Mesenchymal stem cell (in vitro differentiated cells and primary cell): ENCODE results near the gene GPRASP3.
A peak's percentile ranks its signal among the peaks of the same experiment; 100 is the strongest.

Experiments used
- DNase-seq: peaks from one replicate; pipeline ENCODE4 v3.0.0-alpha.2; 2013
- H2AFZ ChIP-seq: one replicate; pipeline ENCODE4 v1.6.1; 2013; ENCODE audit warnings: low read depth, mild to moderate bottlenecking, control low read depth, inconsistent platforms, low read length, moderate library complexity
- H2AK5ac ChIP-seq: 2 replicates; pipeline ENCODE4 v1.6.1; 2013; ENCODE audit warnings: low read length, moderate library complexity, mild to moderate bottlenecking, inconsistent platforms; ENCODE audit not compliant: severe bottlenecking
- H2BK120ac ChIP-seq: one replicate; pipeline ENCODE4 v1.6.1; 2013; ENCODE audit warnings: low read depth, mild to moderate bottlenecking, inconsistent platforms, low read length, moderate library complexity
- H2BK12ac ChIP-seq, 2 experiments: one replicate each; pipeline ENCODE4 v1.6.1; 2013; ENCODE audit warnings: inconsistent platforms in 2 of 2, low read length in 2 of 2, mild to moderate bottlenecking in 2 of 2, moderate library complexity in 2 of 2, control low read depth in 1 of 2
- H2BK15ac ChIP-seq: one replicate; pipeline ENCODE4 v1.6.1; 2013; ENCODE audit warnings: mild to moderate bottlenecking, low read depth, inconsistent platforms; ENCODE audit not compliant: poor library complexity, severe bottlenecking
- H2BK5ac ChIP-seq: 2 replicates; pipeline ENCODE4 v1.6.1; 2013; ENCODE audit warnings: low read depth, mild to moderate bottlenecking, low read length, control low read depth, inconsistent platforms; ENCODE audit not compliant: poor library complexity, severe bottlenecking
- H3K14ac ChIP-seq, 2 experiments: one replicate each; pipeline ENCODE4 v1.6.1; 2013; ENCODE audit warnings: inconsistent platforms in 2 of 2, low read length in 2 of 2, control low read depth in 1 of 2, mild to moderate bottlenecking in 1 of 2, moderate library complexity in 1 of 2
- H3K18ac ChIP-seq, 2 experiments: one replicate each; pipeline ENCODE4 v1.6.1; 2013; ENCODE audit warnings: inconsistent platforms in 2 of 2, low read length in 2 of 2, control low read depth in 1 of 2, low read depth in 1 of 2, mild to moderate bottlenecking in 1 of 2
- H3K23ac ChIP-seq, 2 experiments: one replicate each; pipeline ENCODE4 v1.6.1; 2013; ENCODE audit warnings: inconsistent platforms in 2 of 2, low read length in 2 of 2, mild to moderate bottlenecking in 2 of 2, moderate library complexity in 2 of 2, control low read depth in 1 of 2
- H3K27ac ChIP-seq: 2 replicates; pipeline ENCODE4 v1.5.1; 2013; ENCODE audit warnings: mild to moderate bottlenecking, moderate library complexity, low read length, control low read depth, inconsistent platforms; ENCODE audit not compliant: poor library complexity, severe bottlenecking
- H3K27me3 ChIP-seq, 2 experiments: 2 replicates each; pipeline versions ENCODE4 v1.6.1 to v1.7.0; 2013; ENCODE audit warnings: low read length in 2 of 2, mild to moderate bottlenecking in 2 of 2, moderate library complexity in 2 of 2, control low read depth in 1 of 2, inconsistent platforms in 1 of 2; ENCODE audit not compliant: control insufficient read depth in 1 of 2, insufficient read depth in 1 of 2
- H3K36me3 ChIP-seq, 2 experiments: 2 replicates each; pipeline versions ENCODE4 v1.6.1 to v1.7.0; 2013; ENCODE audit warnings: low read length in 2 of 2, control low read depth in 1 of 2, inconsistent platforms in 1 of 2, low read depth in 1 of 2, mild to moderate bottlenecking in 1 of 2; ENCODE audit not compliant: insufficient read depth in 2 of 2, control insufficient read depth in 1 of 2
- H3K4ac ChIP-seq, 2 experiments: one replicate each; pipeline ENCODE4 v1.6.1; 2013; ENCODE audit warnings: inconsistent platforms in 2 of 2, low read length in 2 of 2, mild to moderate bottlenecking in 2 of 2, moderate library complexity in 2 of 2, control low read depth in 1 of 2, low read depth in 1 of 2
- H3K4me1 ChIP-seq: 2 replicates; pipeline ENCODE4 v1.6.1; 2013; ENCODE audit warnings: low read depth, low read length, control low read depth; ENCODE audit not compliant: control insufficient read depth, insufficient read depth
- H3K4me2 ChIP-seq: 2 replicates; pipeline ENCODE4 v1.6.1; 2013; ENCODE audit warnings: low read length, mild to moderate bottlenecking, inconsistent platforms; ENCODE audit not compliant: poor library complexity, severe bottlenecking
- H3K4me3 ChIP-seq, 2 experiments: 2 replicates each; pipeline versions ENCODE4 v1.5.1 to v1.7.0; 2013; ENCODE audit warnings: low read length in 2 of 2, mild to moderate bottlenecking in 2 of 2, control low read depth in 1 of 2, low read depth in 1 of 2; ENCODE audit not compliant: insufficient read depth in 1 of 2
- H3K79me1 ChIP-seq: replicated peaks from 2 replicates; pipeline ENCODE4 v1.6.1; 2013; ENCODE audit warnings: mild to moderate bottlenecking, control low read depth, low read length, inconsistent platforms; ENCODE audit not compliant: poor library complexity, severe bottlenecking
- H3K9ac ChIP-seq: 2 replicates; pipeline ENCODE4 v1.7.0; 2013; ENCODE audit warnings: mild to moderate bottlenecking, low read length, moderate library complexity
- H3K9me3 ChIP-seq: 2 replicates; pipeline ENCODE4 v1.7.0; 2013; ENCODE audit warnings: mild to moderate bottlenecking, low read length; ENCODE audit not compliant: control insufficient read depth
- H4K8ac ChIP-seq: one replicate; pipeline ENCODE4 v1.6.1; 2013; ENCODE audit warnings: inconsistent platforms, mild to moderate bottlenecking, low read length, moderate library complexity
- H4K91ac ChIP-seq: one replicate; pipeline ENCODE4 v1.6.1; 2013; ENCODE audit warnings: mild to moderate bottlenecking, low read length, inconsistent platforms
- WGBS: methylation state at CpG from one replicate; pipeline ENCODE4 v1.1.7; 2013; ENCODE audit warnings: mixed read lengths; 5-methylcytosine and 5-hydroxymethylcytosine counted together

The GPRASP3 gene

DNA sequence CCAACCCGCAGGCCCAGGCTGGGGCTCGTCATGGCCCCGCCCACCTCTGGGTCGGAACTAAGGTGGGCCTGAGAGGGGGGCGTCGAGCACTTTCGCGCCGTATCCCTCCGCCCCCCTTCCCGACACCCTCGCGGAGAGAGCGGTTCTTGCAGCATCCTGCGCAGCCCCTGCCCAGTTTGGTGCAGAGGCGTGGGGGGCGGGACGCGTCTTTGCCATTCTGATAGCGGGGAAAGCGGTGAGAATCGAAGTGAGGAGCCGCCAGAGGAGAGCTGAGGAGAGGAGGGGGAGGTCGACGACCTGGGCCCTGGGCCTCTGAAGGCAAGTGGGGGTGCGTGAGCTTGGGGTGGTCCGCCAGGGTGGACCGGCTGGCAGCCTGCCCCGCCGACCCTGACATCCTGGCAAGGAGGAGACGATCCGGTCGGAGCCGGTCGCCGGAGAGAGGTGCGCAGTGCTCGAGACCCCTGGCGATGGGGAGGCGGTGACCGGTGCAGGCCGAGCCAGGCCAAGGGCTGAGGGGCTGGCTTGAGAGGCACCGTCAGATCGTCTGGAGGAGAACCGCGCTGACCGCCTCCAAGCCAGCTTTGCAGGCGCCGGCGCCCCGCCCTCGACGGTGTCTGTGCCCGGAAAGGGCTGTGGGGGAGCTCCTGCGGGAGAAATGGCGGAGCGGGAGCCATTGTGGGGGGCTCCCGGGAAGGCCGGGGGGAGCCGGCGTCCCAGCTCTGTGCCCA lies 25.5 kb downstream of the GPRASP3 start:
- Histone ChIP-seq H3K4ac (peak overlapping the region in 1 of 2 experiments; percentile 28), H3K27ac (no peak overlapping the region), H2BK5ac (peak overlapping the region; percentile 31), H4K91ac (peak overlapping the region; percentile 7), H4K8ac (peak overlapping the region; percentile 75), H2AK5ac (no peak overlapping the region), H3K27me3 (peaks cover 0 to 14% of the 10 kb centered on the region in 2 experiments), H3K9ac (peak overlapping the region; percentile 88), H3K79me1 (peaks cover 3% of the 10 kb centered on the region), H3K9me3 (no peaks in the 10 kb centered on the region), H3K4me2 (peak overlapping the region; percentile 83), H3K14ac (peak overlapping the region in 1 of 2 experiments; percentile 79), H2AFZ (peak overlapping the region; percentile 71), H2BK15ac (no peak overlapping the region), H2BK120ac (peak overlapping the region; percentile 61), H2BK12ac (no peak overlapping the region), H3K18ac (peak overlapping the region in 1 of 2 experiments; percentile 80), H3K4me1 (peaks cover 4% of the 10 kb centered on the region), H3K23ac (peak overlapping the region in 1 of 2 experiments; percentile 59), H3K36me3 (no peaks in the 10 kb centered on the region), H3K4me3 (peak overlapping the region; percentile 73 to 82)
- under 1% methylated on average over 19 of the region's 61 CpGs for WGBS
- peak; percentile 22 for DNase-seq

DNA sequence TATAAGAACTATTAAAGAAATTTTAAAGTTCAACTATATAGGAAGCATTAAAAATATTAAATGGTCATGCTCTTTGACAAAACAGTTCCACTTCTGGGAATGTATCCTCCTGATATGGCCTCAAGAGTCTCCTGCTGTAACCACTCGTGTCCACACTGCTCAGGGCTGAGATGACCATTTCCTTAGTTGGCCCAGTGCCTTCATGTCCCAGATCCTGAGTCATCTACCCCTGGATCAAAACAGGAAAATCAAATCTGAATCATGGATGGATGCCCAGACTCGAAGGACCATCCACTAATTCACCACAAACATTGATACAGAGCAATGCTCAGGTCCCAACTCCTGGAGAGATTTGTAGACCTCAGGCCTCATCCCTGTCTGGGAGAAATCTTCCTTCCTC lies 44.7 kb downstream of the GPRASP3 start:
- H3K4me2 ChIP-seq, result no peak overlapping the region
- H3K4me3 ChIP-seq, result no peak overlapping the region
- H3K9me3 ChIP-seq, result no peaks in the 10 kb centered on the region
- H2AK5ac ChIP-seq, result no peak overlapping the region
- no peak overlapping the region for H2AFZ ChIP-seq
- H2BK120ac ChIP-seq, result no peak overlapping the region
- H2BK15ac ChIP-seq, result no peak overlapping the region
- no peaks in the 10 kb centered on the region for H3K4me1 ChIP-seq
- peak; percentile 5 for DNase-seq
- no peak overlapping the region for H2BK5ac ChIP-seq
- 35% methylated on average over 2 of the region's 2 CpGs for WGBS
- H2BK12ac ChIP-seq, result no peak overlapping the region
- H4K8ac ChIP-seq, result no peak overlapping the region
- no peak overlapping the region for H3K4ac ChIP-seq
- peaks cover 0 to 5% of the 10 kb centered on the region in 2 experiments for H3K27me3 ChIP-seq
- no peak overlapping the region for H3K14ac ChIP-seq
- no peak overlapping the region for H3K27ac ChIP-seq
- H3K18ac ChIP-seq, result no peak overlapping the region
- no peak overlapping the region for H3K23ac ChIP-seq
- no peak overlapping the region for H4K91ac ChIP-seq
- no peaks in the 10 kb centered on the region for H3K79me1 ChIP-seq
- peak overlapping the region; percentile 52 for H3K9ac ChIP-seq
- no peaks in the 10 kb centered on the region for H3K36me3 ChIP-seq

DNA sequence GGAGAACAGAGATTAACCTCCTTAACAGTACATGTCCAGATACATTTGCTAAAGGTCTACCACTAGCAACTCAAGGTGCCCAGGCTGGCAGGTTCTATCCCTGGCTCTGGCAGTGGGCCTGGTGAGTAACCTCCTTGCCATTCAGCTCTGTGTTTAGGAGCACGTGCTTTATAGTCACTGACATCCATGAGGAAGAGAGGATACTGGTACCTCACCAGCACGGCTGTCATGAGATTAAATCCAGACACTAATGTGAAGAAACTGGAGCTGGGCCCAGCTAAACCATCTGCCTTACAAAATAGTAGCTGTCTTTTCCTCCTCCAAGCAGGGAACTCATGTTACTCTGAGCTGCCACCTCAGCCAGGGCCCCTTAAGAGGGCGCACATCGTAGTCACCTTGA lies 45.3 kb downstream of the GPRASP3 start:
- no peak overlapping the region for H3K4me2 ChIP-seq
- H3K9ac ChIP-seq, result peak overlapping the region; percentile 52
- no peak overlapping the region for H2BK120ac ChIP-seq
- H2BK15ac ChIP-seq, result no peak overlapping the region
- no peaks in the 10 kb centered on the region for H3K79me1 ChIP-seq
- peak; percentile 10 for DNase-seq
- no peak overlapping the region for H4K91ac ChIP-seq
- no peaks in the 10 kb centered on the region for H3K4me1 ChIP-seq
- H3K4me3 ChIP-seq, result no peak overlapping the region
- H3K36me3 ChIP-seq, result no peaks in the 10 kb centered on the region
- H4K8ac ChIP-seq, result no peak overlapping the region
- peaks cover 0 to 5% of the 10 kb centered on the region in 2 experiments for H3K27me3 ChIP-seq
- no peak overlapping the region for H2BK12ac ChIP-seq
- H3K18ac ChIP-seq, result no peak overlapping the region
- H2AK5ac ChIP-seq, result no peak overlapping the region
- no peak overlapping the region for H3K4ac ChIP-seq
- H3K9me3 ChIP-seq, result no peaks in the 10 kb centered on the region
- H3K27ac ChIP-seq, result no peak overlapping the region
- no peak overlapping the region for H2AFZ ChIP-seq
- no peak overlapping the region for H3K14ac ChIP-seq
- no peak overlapping the region for H3K23ac ChIP-seq
- WGBS, result 94% methylated on average over 2 of the region's 4 CpGs
- no peak overlapping the region for H2BK5ac ChIP-seq

DNA sequence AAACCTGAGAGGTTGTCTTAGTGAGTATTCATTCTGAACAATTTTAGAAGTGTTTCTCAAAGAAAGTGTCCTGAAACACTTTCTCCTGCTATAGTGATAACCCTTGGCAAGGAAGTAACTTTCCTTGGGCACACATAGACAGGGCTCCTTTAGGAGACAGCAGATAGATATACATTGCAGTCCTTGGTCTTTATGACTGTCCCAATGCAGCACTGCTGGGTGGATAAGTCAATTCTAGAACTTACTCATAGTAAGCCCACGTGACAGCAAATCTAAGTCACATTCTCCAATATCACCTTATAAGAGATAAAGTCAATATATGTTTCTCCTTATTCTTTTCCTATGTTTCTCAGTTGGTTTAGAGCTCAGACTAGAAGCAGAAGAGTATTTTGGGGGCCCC lies 46.7 kb downstream of the GPRASP3 start:
- H3K9ac ChIP-seq, result no peak overlapping the region
- no peak overlapping the region for H4K8ac ChIP-seq
- no peaks in the 10 kb centered on the region for H3K9me3 ChIP-seq
- H2BK120ac ChIP-seq, result no peak overlapping the region
- no peak overlapping the region for H3K27ac ChIP-seq
- H3K14ac ChIP-seq, result no peak overlapping the region
- H4K91ac ChIP-seq, result no peak overlapping the region
- no peak overlapping the region for H3K18ac ChIP-seq
- no peak overlapping the region for H3K23ac ChIP-seq
- H3K4me1 ChIP-seq, result no peaks in the 10 kb centered on the region
- H3K36me3 ChIP-seq, result no peaks in the 10 kb centered on the region
- no peak for DNase-seq
- H2AK5ac ChIP-seq, result no peak overlapping the region
- H2BK5ac ChIP-seq, result no peak overlapping the region
- H3K4ac ChIP-seq, result no peak overlapping the region
- no peak overlapping the region for H3K4me3 ChIP-seq
- no peak overlapping the region for H2BK15ac ChIP-seq
- peaks cover 0 to 1% of the 10 kb centered on the region in 2 experiments for H3K27me3 ChIP-seq
- peaks cover 4% of the 10 kb centered on the region for H3K79me1 ChIP-seq
- no CpG with 5 or more reads among the region's 1 CpG for WGBS
- H2AFZ ChIP-seq, result no peak overlapping the region
- H2BK12ac ChIP-seq, result no peak overlapping the region
- H3K4me2 ChIP-seq, result no peak overlapping the region
